HG02870 (cell line): ENCODE measurements around the gene MRFAP1.
"Not testable (repeated sequence)": the region's sequence is repeated elsewhere in the genome, so short reads cannot be mapped to it uniquely, and the experiment has no call there.

Source experiments
- ATAC-seq: cut with Tn5 transposase; IDR thresholded peaks from one replicate; pipeline ENCODE4 v1.9.1; 2021; ENCODE audit warnings: mild to moderate bottlenecking, moderate library complexity; ENCODE audit not compliant: unreplicated experiment

MRFAP1 gene

DNA sequence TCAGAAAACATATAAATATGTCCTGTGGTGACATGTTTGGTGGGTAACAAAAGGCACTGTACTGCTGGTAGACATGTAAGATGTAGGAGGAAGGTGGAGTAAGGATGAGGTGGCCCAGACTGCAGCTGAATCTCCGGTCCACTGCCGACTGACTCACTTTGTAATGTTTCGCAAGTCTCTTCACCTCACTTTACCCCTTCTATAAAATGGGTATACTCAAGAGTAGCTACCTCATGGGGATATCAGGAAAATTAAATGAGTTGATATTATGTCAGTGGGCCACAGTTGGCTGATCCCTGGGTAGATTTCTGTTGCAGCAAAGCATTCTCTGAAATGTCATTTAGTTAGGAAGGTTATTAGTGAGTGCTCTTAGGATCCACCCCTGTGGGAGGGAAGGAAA, 22.1 kb downstream of the MRFAP1 start:
- ATAC-seq: no peak

DNA sequence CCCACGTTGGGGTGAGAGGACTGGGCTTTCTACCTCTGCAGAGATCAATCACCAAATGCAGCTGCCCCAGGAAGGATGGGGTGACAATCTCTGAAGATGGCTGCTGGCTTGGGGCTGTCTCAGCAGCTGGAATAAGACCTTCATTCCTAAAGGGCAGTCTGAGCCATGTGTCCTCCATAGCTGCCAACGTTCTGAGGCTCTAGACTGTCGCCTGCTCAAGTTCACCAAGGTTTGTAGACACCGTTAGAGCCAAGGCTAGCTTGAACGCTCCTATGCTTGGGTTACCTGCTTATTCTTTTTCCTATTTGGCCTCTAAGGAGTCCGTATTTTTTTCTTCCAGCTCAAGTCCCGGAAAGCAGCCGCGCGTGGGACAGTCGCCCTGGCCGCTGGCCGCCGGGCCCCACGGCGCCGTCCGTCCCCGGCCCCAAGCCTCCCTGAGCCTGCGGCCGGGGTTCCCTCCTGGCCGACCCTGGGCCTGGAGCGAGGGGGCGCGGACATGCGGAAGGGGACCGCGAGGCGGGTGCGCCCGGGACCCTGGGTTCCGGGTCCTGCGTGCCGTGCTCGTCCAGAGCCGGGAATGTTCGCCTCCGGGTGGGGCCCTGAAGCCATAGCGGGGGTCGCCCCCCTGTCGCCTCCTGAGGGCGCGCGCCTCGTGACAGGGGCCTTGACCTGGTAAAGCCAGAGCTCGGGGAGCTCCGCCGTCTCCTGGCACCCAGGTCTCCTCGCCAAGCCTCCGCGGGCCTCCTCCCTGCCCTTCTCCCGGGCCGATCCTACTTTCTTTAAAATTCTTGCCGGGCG, 23.3 kb downstream of the MRFAP1 start:
- ATAC-seq: no peak

GRCh38 chr4:6665320-6665654, 24.8 kb downstream of the MRFAP1 start:
- ATAC-seq: no peak

DNA sequence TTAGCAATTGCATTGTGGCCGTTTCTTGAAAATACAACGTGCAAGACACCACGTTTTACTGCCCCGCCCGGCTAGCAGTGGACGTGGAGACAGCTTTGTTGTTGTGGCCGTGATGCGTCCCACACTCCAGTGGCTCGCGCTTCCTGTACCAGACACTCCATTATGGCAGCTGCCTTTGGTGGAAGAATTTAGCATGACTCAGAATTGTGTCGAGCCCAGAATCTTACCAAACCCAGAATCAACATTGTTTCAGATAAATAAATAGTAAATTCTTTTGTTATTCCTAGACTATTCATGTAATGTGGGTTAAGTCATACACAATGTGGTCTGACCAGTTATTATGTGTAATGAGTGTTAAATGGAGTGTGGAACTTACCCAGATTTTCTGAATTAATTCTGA, 27.9 kb downstream of the MRFAP1 start:
- no peak for ATAC-seq

DNA sequence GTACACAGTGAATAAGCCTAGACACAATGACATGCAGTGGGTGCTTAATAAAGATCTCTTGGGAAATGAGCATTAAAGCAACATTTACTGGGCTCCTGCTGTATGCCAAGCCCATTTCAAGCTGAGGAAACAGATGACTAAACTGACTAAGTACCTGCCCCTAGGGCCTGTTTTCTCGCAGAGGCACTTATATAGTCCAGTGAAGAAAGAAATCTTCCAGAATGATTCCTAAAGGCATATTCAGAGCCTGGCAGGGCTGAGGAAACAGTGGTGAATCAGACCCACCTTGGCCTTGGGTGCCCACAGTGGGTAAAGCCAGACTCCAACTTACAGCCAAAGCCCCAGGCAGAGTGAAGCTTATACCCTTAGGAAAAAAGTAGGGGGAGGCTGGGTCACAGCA, 31.2 kb downstream of the MRFAP1 start:
- ATAC-seq: no peak

DNA sequence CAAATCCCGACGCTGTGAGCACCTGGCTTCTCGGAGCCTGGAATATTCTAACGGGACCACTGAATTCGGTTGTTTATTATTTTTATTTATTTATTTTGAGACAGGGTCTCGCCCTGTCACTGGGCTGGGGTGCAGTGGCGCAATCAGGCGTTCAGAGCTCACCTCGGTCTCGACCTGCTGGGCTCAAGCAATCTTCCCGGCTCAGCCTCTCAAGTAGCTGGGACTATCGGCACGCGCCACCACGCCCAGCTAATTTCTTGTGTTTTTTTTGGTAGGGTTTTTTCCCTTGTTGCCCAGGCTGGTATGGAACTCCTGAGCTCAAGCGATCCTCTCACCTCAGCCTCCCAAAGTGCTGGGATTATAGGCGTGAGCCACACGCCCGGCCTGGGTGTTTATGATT, 31.6 kb downstream of the MRFAP1 start:
- ATAC-seq: no peak

- not testable (repeated sequence) for ATAC-seq
These were observed 32.2 kb downstream of the MRFAP1 start for GRCh38 chr4:6672541-6673190.

DNA sequence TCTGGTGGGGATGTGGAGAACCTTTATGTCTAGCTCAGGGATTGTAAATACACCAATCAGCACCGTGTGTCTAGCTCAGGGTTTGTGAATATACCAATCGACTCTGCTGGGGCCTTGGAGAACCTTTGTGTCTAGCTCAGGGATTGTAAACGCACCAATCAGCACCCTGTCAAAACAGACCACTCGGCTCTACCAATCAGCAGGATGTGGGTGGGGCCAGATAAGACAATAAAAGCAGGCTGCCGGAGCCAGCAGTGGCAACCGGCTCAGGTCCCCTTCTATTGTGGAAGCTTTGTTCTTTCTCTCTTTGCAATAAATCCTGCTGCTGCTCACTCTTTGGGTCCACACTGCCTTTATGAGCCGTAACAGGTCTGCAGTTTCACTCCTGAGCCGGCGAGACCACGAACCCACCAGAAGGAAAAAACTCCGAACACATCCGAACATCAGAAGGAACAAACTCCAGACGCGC, 32.7 kb downstream of the MRFAP1 start:
- not testable (repeated sequence) for ATAC-seq

- peak; percentile 63 for ATAC-seq
These were observed 33.4 kb downstream of the MRFAP1 start for GRCh38 chr4:6673660-6674499.

GRCh38 chr4:6674500-6675149, 34.1 kb downstream of the MRFAP1 start:
- ATAC-seq: peak; percentile 41

DNA sequence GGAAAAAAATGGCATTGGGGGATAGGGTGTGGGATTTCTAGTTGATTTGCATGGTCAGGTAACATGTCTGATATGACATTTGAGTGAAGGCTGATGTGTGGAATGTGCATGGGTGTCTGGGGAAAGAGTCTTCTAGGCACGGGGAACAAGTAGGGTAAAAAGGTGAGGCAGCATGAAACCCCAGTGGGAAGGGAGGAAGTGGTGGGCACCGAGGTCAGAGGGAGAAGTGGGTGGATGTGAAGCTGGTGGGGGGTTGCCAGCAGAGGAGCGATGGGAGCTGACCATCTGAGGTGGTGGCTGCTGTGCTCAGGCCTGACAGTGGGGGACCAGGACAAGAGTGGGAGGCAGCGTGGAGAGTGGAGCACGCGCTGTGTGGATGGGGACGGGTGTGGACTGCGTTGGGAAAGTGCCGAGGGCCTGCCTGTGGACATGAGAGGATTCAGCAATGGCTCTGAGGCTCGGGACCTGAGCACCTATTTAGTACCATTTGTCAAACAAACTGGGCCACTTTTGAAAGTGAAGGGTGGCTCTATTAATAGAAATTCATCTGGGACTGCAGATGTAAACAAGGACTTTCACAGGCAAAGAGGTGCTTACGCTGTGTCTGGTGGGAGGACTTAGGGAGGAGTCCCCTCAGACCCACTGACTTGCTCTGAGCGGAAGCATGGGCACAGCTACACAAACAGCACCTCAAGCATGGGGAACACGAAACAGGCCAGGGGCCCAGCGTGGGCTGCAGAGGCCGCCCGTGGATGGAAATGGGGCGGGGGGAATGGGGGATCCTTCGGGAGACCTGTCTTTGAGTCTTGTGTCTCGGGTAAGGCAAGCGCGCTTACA, 36.5 kb downstream of the MRFAP1 start:
- no peak for ATAC-seq

- no peak for ATAC-seq
These were observed 40.0 kb downstream of the MRFAP1 start for GRCh38 chr4:6680372-6681034.

DNA sequence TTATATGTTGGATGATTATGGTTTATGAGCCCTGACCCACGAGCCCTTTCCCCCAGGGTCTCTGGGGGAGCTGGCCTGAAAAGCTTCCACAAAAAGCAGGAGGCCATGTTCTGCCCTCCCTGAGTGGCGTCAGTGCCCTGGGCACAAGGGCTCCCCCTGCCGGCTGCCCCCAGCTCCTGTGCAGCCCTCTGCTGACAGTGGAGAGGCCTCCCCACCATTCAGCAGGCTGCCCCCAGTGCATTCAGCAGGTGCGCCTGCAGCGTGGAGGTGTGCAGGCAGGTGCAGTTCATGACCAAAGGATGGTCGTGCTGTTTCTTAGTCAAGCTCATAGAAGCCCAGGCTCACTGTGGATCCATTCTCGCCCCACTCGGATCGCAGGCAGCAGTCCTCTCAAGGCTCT, 40.7 kb downstream of the MRFAP1 start:
- ATAC-seq: no peak

- no peak for ATAC-seq
These were observed 42.5 kb downstream of the MRFAP1 start for GRCh38 chr4:6682862-6683590.

DNA sequence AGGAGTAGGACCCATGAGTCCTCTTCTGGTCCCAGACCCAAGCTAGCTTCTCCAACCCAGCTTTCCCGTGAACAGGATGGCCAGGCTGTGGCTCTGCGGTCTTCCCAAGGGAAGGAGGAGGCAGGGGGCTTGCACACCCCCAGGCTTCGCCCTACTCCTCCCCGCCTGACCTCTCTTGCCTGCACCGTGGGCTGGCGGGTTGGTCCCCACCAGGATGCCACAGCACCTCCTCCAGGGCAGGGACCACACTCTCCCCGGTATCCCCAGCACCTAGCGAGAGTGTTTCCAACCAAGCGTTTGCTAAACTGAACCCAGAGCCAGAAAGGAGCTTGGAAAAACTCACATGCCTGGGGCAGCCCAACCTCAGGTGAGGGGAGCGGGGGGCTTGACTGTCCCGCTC, 44.2 kb downstream of the MRFAP1 start:
- ATAC-seq: no peak

- ATAC-seq: no peak
These were observed 45.8 kb downstream of the MRFAP1 start for GRCh38 chr4:6686104-6686787.

DNA sequence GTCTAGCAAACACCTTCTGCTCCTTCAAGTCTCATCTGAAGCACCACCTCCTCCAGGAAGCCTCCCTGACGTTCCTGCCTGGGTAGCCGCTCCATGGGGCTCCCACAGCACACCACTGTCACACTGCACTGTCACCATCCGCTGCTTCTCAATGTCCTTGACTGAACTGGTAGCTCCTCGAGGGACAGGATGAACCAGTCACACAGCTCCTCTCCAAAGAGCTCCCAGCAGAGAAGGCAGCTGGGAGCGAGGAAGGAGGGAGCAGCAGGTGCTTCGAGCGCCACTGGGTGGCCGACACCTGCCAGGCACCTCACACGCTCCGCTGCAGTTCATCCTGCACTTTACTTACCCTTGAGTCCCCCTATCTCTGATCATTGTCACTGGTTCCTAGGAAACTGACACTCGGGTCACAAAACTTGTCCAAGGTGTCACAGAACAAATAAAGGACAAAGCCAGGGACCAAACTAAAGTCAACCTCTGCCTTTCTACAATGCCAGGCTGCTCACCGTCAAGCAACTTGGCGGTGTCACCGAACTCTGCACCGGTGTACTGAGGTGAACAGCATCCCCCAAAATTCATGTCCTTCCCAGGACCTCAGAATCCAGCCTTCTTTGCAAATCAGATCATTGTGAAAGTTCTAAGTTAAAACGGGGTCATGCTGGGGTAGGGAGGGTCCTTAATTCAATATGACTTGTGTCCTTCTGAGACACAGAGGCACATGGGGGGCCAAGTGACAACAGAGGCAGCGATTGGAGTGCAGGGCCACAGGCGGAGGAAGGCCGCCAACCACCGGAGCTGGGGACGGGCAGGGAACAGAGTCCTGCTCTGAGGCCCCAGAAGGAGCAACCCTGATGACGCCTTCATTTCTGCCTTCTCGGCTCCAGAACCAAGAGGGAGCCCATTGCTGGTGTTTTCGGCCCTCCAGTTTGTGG, 47.7 kb downstream of the MRFAP1 start:
- ATAC-seq: peak; percentile 6
